ENCODE data around the gene EPHA4.

Gene EPHA4

GRCh38 chr2:221529943-221530652 lies 42.0 kb downstream of the EPHA4 start:
- H3K27me3 ChIP-seq (replicated peaks; ENCODE audit: control insufficient read depth, insufficient read depth, low read length), result no peaks in the 10 kb centered on the region; the same call in none of the 2 replicates
- no peak for DNase-seq (ENCODE audit: extremely low read depth, insufficient read length)
- no peaks in the 10 kb centered on the region for H3K36me3 ChIP-seq (ENCODE audit: control insufficient read depth, insufficient read depth, low read length)
- H3K4me3 ChIP-seq (replicated peaks; ENCODE audit: low read depth, low read length), result no peak overlapping the region
- no peak for TF ChIP-seq CTCF (IDR thresholded peaks at IDR 0.05; ENCODE audit: insufficient read depth, low read length, poor library complexity, severe bottlenecking)

- Histone ChIP-seq H3K27me3 (replicated peaks; ENCODE audit: control insufficient read depth, insufficient read depth, low read length) (no peaks in the 10 kb centered on the region; the same call in none of the 2 replicates), H3K36me3 (ENCODE audit: control insufficient read depth, insufficient read depth, low read length) (no peaks in the 10 kb centered on the region), H3K4me3 (replicated peaks; ENCODE audit: low read depth, low read length) (no peak overlapping the region)
- DNase-seq (ENCODE audit: extremely low read depth, insufficient read length), result no peak
- no peak for TF ChIP-seq CTCF (IDR thresholded peaks at IDR 0.05; ENCODE audit: insufficient read depth, low read length, poor library complexity, severe bottlenecking)
These were observed 42.7 kb downstream of the EPHA4 start for GRCh38 chr2:221529177-221529942.

GRCh38 chr2:221527776-221528309 lies 44.3 kb downstream of the EPHA4 start:
- Histone ChIP-seq H3K36me3 (ENCODE audit: control insufficient read depth, insufficient read depth, low read length) (no peaks in the 10 kb centered on the region), H3K4me3 (replicated peaks; ENCODE audit: low read depth, low read length) (no peak overlapping the region), H3K27me3 (replicated peaks; ENCODE audit: control insufficient read depth, insufficient read depth, low read length) (no peaks in the 10 kb centered on the region; the same call in 1 of the 2 replicates)
- DNase-seq (ENCODE audit: extremely low read depth, insufficient read length), result no peak
- no peak for TF ChIP-seq CTCF (IDR thresholded peaks at IDR 0.05; ENCODE audit: insufficient read depth, low read length, poor library complexity, severe bottlenecking)

GRCh38 chr2:221524158-221524557 lies 47.9 kb downstream of the EPHA4 start:
- no peak for DNase-seq (ENCODE audit: extremely low read depth, insufficient read length)
- no peaks in the 10 kb centered on the region for H3K36me3 ChIP-seq (ENCODE audit: control insufficient read depth, insufficient read depth, low read length)
- no peak for TF ChIP-seq CTCF (IDR thresholded peaks at IDR 0.05; ENCODE audit: insufficient read depth, low read length, poor library complexity, severe bottlenecking)
- H3K4me3 ChIP-seq (replicated peaks; ENCODE audit: low read depth, low read length), result no peak overlapping the region
- H3K27me3 ChIP-seq (replicated peaks; ENCODE audit: control insufficient read depth, insufficient read depth, low read length), result no peaks in the 10 kb centered on the region

GRCh38 chr2:221521233-221521845 lies 50.8 kb downstream of the EPHA4 start:
- Histone ChIP-seq H3K27me3 (replicated peaks; ENCODE audit: control insufficient read depth, insufficient read depth, low read length) (no peaks in the 10 kb centered on the region), H3K36me3 (ENCODE audit: control insufficient read depth, insufficient read depth, low read length) (no peaks in the 10 kb centered on the region), H3K4me3 (replicated peaks; ENCODE audit: low read depth, low read length) (no peak overlapping the region)
- no peak for TF ChIP-seq CTCF (IDR thresholded peaks at IDR 0.05; ENCODE audit: insufficient read depth, low read length, poor library complexity, severe bottlenecking)
- no peak for DNase-seq (ENCODE audit: extremely low read depth, insufficient read length)
